Measurements from ENCODE around the gene CHM.
"Not testable (repeated sequence)": the region's sequence is repeated elsewhere in the genome, so short reads cannot be mapped to it uniquely, and the experiment has no call there.

The CHM gene

GRCh38 chrX:85994797-85995196 lies 52.6 kb downstream of the CHM start:
- no peak for DNase-seq

GRCh38 chrX:85994228-85994627 lies 53.1 kb downstream of the CHM start:
- DNase-seq: no peak

GRCh38 chrX:85993539-85994197 lies 53.7 kb downstream of the CHM start:
- no peak for DNase-seq

GRCh38 chrX:85992811-85993229 lies 54.5 kb downstream of the CHM start:
- DNase-seq: peak; percentile 11

GRCh38 chrX:85988353-85988752 lies 59.0 kb downstream of the CHM start:
- DNase-seq: no peak

GRCh38 chrX:85980286-85980685 lies 67.1 kb downstream of the CHM start:
- no peak for DNase-seq

GRCh38 chrX:85977218-85977617 lies 70.1 kb downstream of the CHM start:
- no peak for DNase-seq

GRCh38 chrX:85972351-85972750 lies 75.0 kb downstream of the CHM start:
- not testable (repeated sequence) for DNase-seq

GRCh38 chrX:85964744-85965143 lies 82.6 kb downstream of the CHM start:
- DNase-seq: no peak

- DNase-seq: no peak
Measured at GRCh38 chrX:85963736-85964135, 83.6 kb downstream of the CHM start.

- DNase-seq: no peak
Measured at GRCh38 chrX:85955510-85955909, 91.8 kb downstream of the CHM start.

GRCh38 chrX:85944751-85945150 lies 102.6 kb downstream of the CHM start:
- DNase-seq: not testable (repeated sequence)

- no peak for DNase-seq
Measured at GRCh38 chrX:85941275-85941674, 106.1 kb downstream of the CHM start.

GRCh38 chrX:85939942-85940341 lies 107.4 kb downstream of the CHM start:
- DNase-seq: not testable (repeated sequence)

GRCh38 chrX:85934399-85934798 lies 113.0 kb downstream of the CHM start:
- not testable (repeated sequence) for DNase-seq

- no peak for DNase-seq
Measured at GRCh38 chrX:85930099-85930498, 117.3 kb downstream of the CHM start.

GRCh38 chrX:85928606-85929005 lies 118.8 kb downstream of the CHM start:
- no peak for DNase-seq

GRCh38 chrX:85927740-85928139 lies 119.6 kb downstream of the CHM start:
- DNase-seq: no peak

GRCh38 chrX:85922821-85923220 lies 124.5 kb downstream of the CHM start:
- no peak for DNase-seq

GRCh38 chrX:85916656-85917280 lies 130.6 kb downstream of the CHM start:
- DNase-seq: not testable (repeated sequence)

- DNase-seq: no peak
Measured at GRCh38 chrX:85914431-85914830, 132.9 kb downstream of the CHM start.

- DNase-seq: no peak
Measured at GRCh38 chrX:85907316-85907715, 140.0 kb downstream of the CHM start.

GRCh38 chrX:85906399-85906798 lies 141.0 kb downstream of the CHM start:
- DNase-seq: no peak

- no peak for DNase-seq
Measured at GRCh38 chrX:85905851-85906250, 141.5 kb downstream of the CHM start.
